Trophoblast cell (in vitro differentiated cells and primary cell): Measurements from ENCODE around the gene ODAD2.

Source experiments
- DNase-seq, 2 donors: peaks; one replicate each; pipeline ENCODE4 v3.0.0-alpha.2; 2016
- H2AFZ ChIP-seq: 2 replicates; pipeline ENCODE4 v1.6.1; 2013; ENCODE audit warnings: low read length, moderate library complexity, mild to moderate bottlenecking; ENCODE audit not compliant: insufficient read depth, poor library complexity
- H2AK5ac ChIP-seq: 2 replicates; pipeline ENCODE4 v1.6.1; 2013; ENCODE audit warnings: mild to moderate bottlenecking, low read length
- H2BK120ac ChIP-seq: 2 replicates; pipeline ENCODE4 v1.6.1; 2013; ENCODE audit warnings: low read length, mild to moderate bottlenecking, moderate library complexity; ENCODE audit not compliant: insufficient read depth, poor library complexity
- H2BK12ac ChIP-seq: 2 replicates; pipeline ENCODE4 v1.6.1; 2013; ENCODE audit warnings: mild to moderate bottlenecking, low read length, moderate library complexity
- H2BK5ac ChIP-seq: 2 replicates; pipeline ENCODE4 v1.6.1; 2013; ENCODE audit warnings: low read length, low read depth, moderate library complexity, mild to moderate bottlenecking; ENCODE audit not compliant: poor library complexity
- H3K14ac ChIP-seq: 2 replicates; pipeline ENCODE4 v1.6.1; 2013; ENCODE audit warnings: mild to moderate bottlenecking, low read length
- H3K18ac ChIP-seq: 2 replicates; pipeline ENCODE4 v1.6.1; 2013; ENCODE audit warnings: mild to moderate bottlenecking, low read length
- H3K23ac ChIP-seq: 2 replicates; pipeline ENCODE4 v1.6.1; 2013; ENCODE audit warnings: low read length
- H3K27ac ChIP-seq: 2 replicates; pipeline ENCODE4 v1.5.1; 2013; ENCODE audit warnings: low read depth, mild to moderate bottlenecking, inconsistent platforms, low read length, moderate library complexity
- H3K27me3 ChIP-seq: 2 replicates; pipeline ENCODE4 v1.6.1; 2013; ENCODE audit warnings: inconsistent platforms, mild to moderate bottlenecking, low read length, moderate library complexity; ENCODE audit not compliant: insufficient read depth
- H3K36me3 ChIP-seq, 2 experiments: 1 replicate in 1 of 2; 2 replicates in 1 of 2; pipeline ENCODE4 v1.6.1; 2013; ENCODE audit warnings: low read length in 2 of 2, mild to moderate bottlenecking in 2 of 2, moderate library complexity in 1 of 2; ENCODE audit not compliant: insufficient read depth in 2 of 2, control insufficient read depth in 1 of 2
- H3K4ac ChIP-seq: 2 replicates; pipeline ENCODE4 v1.6.1; 2013; ENCODE audit warnings: low read depth, mild to moderate bottlenecking, low read length, moderate library complexity
- H3K4me1 ChIP-seq, 2 experiments: 1 replicate in 1 of 2; 2 replicates in 1 of 2; pipeline ENCODE4 v1.6.1; 2013; ENCODE audit warnings: low read length in 2 of 2, mild to moderate bottlenecking in 2 of 2, moderate library complexity in 1 of 2; ENCODE audit not compliant: insufficient read depth in 2 of 2, control insufficient read depth in 1 of 2
- H3K4me2 ChIP-seq: 2 replicates; pipeline ENCODE4 v1.6.1; 2013; ENCODE audit warnings: inconsistent platforms, mild to moderate bottlenecking, low read length, moderate library complexity
- H3K4me3 ChIP-seq: 2 replicates; pipeline ENCODE4 v1.5.1; 2013; ENCODE audit warnings: mild to moderate bottlenecking, low read depth, low read length, inconsistent platforms
- H3K79me1 ChIP-seq: one replicate; pipeline ENCODE4 v1.6.1; 2013; ENCODE audit warnings: low read length
- H3K79me2 ChIP-seq: 2 replicates; pipeline ENCODE4 v1.6.1; 2013; ENCODE audit warnings: low read length, mild to moderate bottlenecking; ENCODE audit not compliant: control insufficient read depth, insufficient read depth, poor library complexity
- H3K9ac ChIP-seq: 2 replicates; pipeline ENCODE4 v1.6.1; 2013; ENCODE audit warnings: mild to moderate bottlenecking, low read length
- H3K9me3 ChIP-seq: 2 replicates; pipeline ENCODE4 v1.6.1; 2013; ENCODE audit warnings: low read depth, mild to moderate bottlenecking, control low read depth, inconsistent platforms, low read length; ENCODE audit not compliant: insufficient read depth
- H4K12ac ChIP-seq: 2 replicates; pipeline ENCODE4 v1.6.1; 2013; ENCODE audit warnings: low read depth, mild to moderate bottlenecking, low read length, moderate library complexity
- H4K8ac ChIP-seq: 2 replicates; pipeline ENCODE4 v1.6.1; 2013; ENCODE audit warnings: low read depth, mild to moderate bottlenecking, low read length, moderate library complexity
- H4K91ac ChIP-seq: one replicate; pipeline ENCODE4 v1.6.1; 2013; ENCODE audit warnings: low read depth, mild to moderate bottlenecking, low read length, moderate library complexity
- WGBS: extraction: QIAGEN DNeasy Blood & Tissue Kit; methylation state at CpG from one replicate; pipeline ENCODE4 v1.1.7; 2013; ENCODE audit warnings: missing lambda C conversion rate; ENCODE audit not compliant: insufficient read length, insufficient coverage; ENCODE audit errors: extremely low coverage; 5-methylcytosine and 5-hydroxymethylcytosine counted together

The ODAD2 gene

DNA sequence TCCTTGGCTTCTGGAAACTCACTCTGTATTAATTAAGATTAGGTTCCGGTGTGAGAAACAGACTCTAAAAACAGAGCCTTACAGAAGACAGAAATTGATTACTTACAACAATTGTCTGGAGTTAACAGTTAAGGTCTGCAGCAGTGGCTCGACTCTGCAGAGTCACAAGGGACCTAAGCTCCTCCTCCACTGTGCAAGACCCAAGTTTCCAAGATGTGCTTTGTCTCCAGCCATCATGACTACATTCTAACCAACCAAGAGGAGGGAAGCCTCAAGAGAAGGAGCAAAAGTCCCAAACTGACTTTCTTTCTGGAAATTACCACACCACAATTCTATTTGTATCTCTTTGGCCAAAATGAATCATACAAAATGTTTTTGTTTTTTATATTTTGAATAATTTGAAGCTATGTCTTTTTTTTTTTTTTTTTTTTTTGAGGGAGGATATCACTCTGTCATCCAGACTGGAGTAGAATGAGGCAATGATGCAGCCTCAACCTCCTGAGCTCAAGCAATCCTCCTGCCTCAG lies 14.2 kb upstream of the ODAD2 start:
- no peak overlapping the region for H2AK5ac ChIP-seq
- H3K4me2 ChIP-seq: no peak overlapping the region
- no peak overlapping the region for H4K91ac ChIP-seq
- WGBS: no CpG with 5 or more reads among the region's 2 CpGs
- no peak overlapping the region for H3K14ac ChIP-seq
- H3K18ac ChIP-seq: no peak overlapping the region
- H2BK120ac ChIP-seq: no peak overlapping the region
- H3K79me1 ChIP-seq: no peaks in the 10 kb centered on the region
- no peak overlapping the region for H3K4ac ChIP-seq
- H2AFZ ChIP-seq: no peak overlapping the region
- H4K8ac ChIP-seq: no peak overlapping the region
- H3K4me3 ChIP-seq: no peak overlapping the region
- no peaks in the 10 kb centered on the region for H3K36me3 ChIP-seq
- H3K79me2 ChIP-seq: no peaks in the 10 kb centered on the region
- no peak overlapping the region for H2BK12ac ChIP-seq
- H3K27me3 ChIP-seq: no peaks in the 10 kb centered on the region
- no peak overlapping the region for H2BK5ac ChIP-seq
- H3K27ac ChIP-seq: no peak overlapping the region
- H3K9ac ChIP-seq: no peak overlapping the region
- no peak overlapping the region for H3K23ac ChIP-seq
- no peak for DNase-seq
- no peaks in the 10 kb centered on the region for H3K9me3 ChIP-seq
- H4K12ac ChIP-seq: no peak overlapping the region
- no peaks in the 10 kb centered on the region for H3K4me1 ChIP-seq

DNA sequence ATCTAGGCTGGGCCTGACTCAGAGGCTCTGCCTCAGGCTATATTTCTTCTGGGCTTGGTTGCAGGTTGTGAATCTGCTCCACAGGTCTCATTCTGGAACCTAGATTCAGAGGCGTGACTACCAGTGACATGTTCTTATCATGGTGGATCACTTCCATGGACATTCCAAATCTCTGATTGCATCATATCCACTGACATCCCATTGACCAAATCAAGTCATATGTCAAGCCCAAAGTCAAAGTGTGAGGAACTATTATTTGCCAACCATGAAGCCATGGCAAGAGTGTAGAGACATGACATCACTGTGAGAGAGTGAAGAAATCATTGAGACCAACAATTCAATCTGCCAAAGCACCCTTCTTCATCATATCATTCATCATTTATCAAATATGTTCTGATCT lies 11.9 kb upstream of the ODAD2 start:
- no peaks in the 10 kb centered on the region for H3K4me1 ChIP-seq
- H3K27me3 ChIP-seq: no peaks in the 10 kb centered on the region
- DNase-seq: peak; percentile 10 to 66
- no peaks in the 10 kb centered on the region for H3K36me3 ChIP-seq
- H2AFZ ChIP-seq: no peak overlapping the region
- H3K27ac ChIP-seq: no peak overlapping the region
- no peak overlapping the region for H3K4me3 ChIP-seq
- H3K4me2 ChIP-seq: no peak overlapping the region
- H4K91ac ChIP-seq: no peak overlapping the region
- H3K23ac ChIP-seq: no peak overlapping the region
- H2BK5ac ChIP-seq: no peak overlapping the region
- no peaks in the 10 kb centered on the region for H3K79me2 ChIP-seq
- no peak overlapping the region for H3K14ac ChIP-seq
- no peak overlapping the region for H2AK5ac ChIP-seq
- H3K9ac ChIP-seq: no peak overlapping the region
- WGBS: no CpG with 5 or more reads among the region's 1 CpG
- H3K79me1 ChIP-seq: no peaks in the 10 kb centered on the region
- no peak overlapping the region for H2BK12ac ChIP-seq
- H4K8ac ChIP-seq: no peak overlapping the region
- no peak overlapping the region for H2BK120ac ChIP-seq
- H3K18ac ChIP-seq: no peak overlapping the region
- H4K12ac ChIP-seq: no peak overlapping the region
- no peak overlapping the region for H3K4ac ChIP-seq
- no peaks in the 10 kb centered on the region for H3K9me3 ChIP-seq

- H3K79me2 ChIP-seq: no peaks in the 10 kb centered on the region
Measured at GRCh38 chr10:28008054-28008453, 9.2 kb upstream of the ODAD2 start.

DNA sequence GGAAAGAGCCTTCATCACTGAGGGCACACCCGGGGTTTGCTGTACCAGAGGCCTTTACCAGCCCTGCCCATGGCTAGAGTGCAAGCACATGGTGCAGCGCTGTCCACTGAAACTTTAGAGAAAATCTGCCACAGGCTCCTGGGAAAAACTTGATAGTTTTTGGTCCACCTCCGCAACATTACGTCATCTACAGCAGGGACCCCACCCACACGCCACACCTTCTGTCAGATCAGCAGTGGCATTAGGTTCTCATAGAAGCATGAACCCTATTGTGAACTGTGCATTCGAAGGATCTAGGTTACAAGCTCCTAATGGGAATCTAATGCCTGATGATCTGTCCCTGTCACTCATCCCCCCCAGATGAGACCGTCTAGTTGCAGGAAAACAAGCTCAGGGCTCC lies 2.5 kb upstream of the ODAD2 start:
- Histone ChIP-seq H3K18ac (no peak overlapping the region), H2BK120ac (no peak overlapping the region), H3K4me1 (peaks cover 2 to 3% of the 10 kb centered on the region in 2 experiments), H3K4ac (no peak overlapping the region), H3K79me2 (no peaks in the 10 kb centered on the region), H3K27me3 (peaks cover 16% of the 10 kb centered on the region), H2BK5ac (no peak overlapping the region), H3K79me1 (no peaks in the 10 kb centered on the region), H3K27ac (no peak overlapping the region), H2BK12ac (no peak overlapping the region), H4K91ac (no peak overlapping the region), H3K9ac (no peak overlapping the region), H2AK5ac (no peak overlapping the region), H3K9me3 (no peaks in the 10 kb centered on the region), H3K23ac (no peak overlapping the region), H4K12ac (no peak overlapping the region), H3K4me2 (no peak overlapping the region), H3K36me3 (peaks cover 0 to 2% of the 10 kb centered on the region in 2 experiments), H3K14ac (no peak overlapping the region), H4K8ac (no peak overlapping the region), H2AFZ (no peak overlapping the region), H3K4me3 (no peak overlapping the region)
- WGBS: no CpG with 5 or more reads among the region's 7 CpGs
- no peak for DNase-seq

More at GRCh38 chr10:28008054-28008453, 9.2 kb upstream of the ODAD2 start:
- Histone ChIP-seq H3K9me3 (no peaks in the 10 kb centered on the region), H3K4me3 (no peak overlapping the region), H3K4ac (no peak overlapping the region), H2BK5ac (no peak overlapping the region), H3K4me1 (no peaks in the 10 kb centered on the region), H3K27ac (no peak overlapping the region), H4K91ac (no peak overlapping the region), H2AK5ac (no peak overlapping the region), H3K18ac (no peak overlapping the region), H2BK12ac (no peak overlapping the region), H4K12ac (no peak overlapping the region), H3K23ac (no peak overlapping the region), H3K4me2 (no peak overlapping the region), H3K79me1 (no peaks in the 10 kb centered on the region), H3K36me3 (peaks cover 0 to 2% of the 10 kb centered on the region in 2 experiments), H2BK120ac (no peak overlapping the region), H3K27me3 (no peaks in the 10 kb centered on the region), H4K8ac (no peak overlapping the region), H3K14ac (no peak overlapping the region), H3K9ac (no peak overlapping the region), H2AFZ (no peak overlapping the region)
- WGBS: no CpG with 5 or more reads among the region's 3 CpGs
- no peak for DNase-seq
